Measurements from ENCODE around the gene PEAK3. TPM values are rescaled to one million over a fixed set of nuclear protein-coding genes. Genes with fewer than 3 reads are reported as not detected.

Gene PEAK3
- polyA plus RNA-seq, 3 donors = 2.4 to 6.3 (median 2.9) TPM

DNA sequence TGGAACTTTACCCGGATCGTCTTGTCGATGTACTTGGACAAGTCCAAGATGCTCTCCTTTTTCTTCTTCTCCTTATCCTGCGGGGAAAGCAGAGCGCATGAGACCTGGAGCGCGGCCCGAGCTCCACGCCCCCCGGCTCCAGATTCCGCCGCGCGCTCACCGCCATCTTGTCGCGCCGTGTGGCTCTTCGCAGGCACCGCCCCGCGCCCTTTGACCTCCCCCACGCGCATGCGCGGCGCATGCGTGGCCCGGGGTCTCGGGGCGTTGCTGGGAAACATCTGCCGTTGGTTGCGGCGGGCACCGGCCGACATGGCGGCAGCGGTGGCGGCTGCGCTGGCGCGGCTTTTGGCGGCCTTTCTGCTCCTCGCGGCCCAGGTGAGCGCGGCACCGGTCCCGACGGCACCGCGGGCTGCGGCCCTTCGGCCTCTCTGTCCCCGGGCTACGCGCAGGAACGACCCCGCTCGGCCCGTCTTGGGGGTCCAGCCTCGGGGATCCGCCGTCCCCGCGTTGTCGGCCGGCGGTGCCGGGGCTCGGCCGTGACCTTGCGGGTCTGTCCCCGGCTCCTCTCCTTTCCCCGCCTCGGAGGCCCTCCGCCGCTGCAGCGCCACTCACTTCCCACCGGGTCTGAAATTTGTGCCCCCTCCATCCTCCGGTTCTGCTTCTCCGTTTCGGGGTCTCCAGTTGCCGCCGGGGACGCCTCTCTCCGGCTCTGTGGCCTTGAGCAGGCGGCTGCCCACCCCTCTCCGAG lies 46.6 kb upstream of the PEAK3 start, which contains the start of the genes LSM7 and SPPL2B:
Gene LSM7 (minus strand): TSS at position 186 of the 748 bp plus-strand sequence. CDS start 20 bp downstream, at position 166.
Gene SPPL2B (plus strand): TSS at position 284 of the 748 bp plus-strand sequence. CDS start 26 bp downstream, at position 310.
- Mint-ChIP-seq H3K9me3 (peaks cover 0 to 2% (median 0%) of the 10 kb centered on the region in 7 donors), H3K27ac (peak within 1 kb of the TSS; percentile 98 to 99 (median 99)), H3K4me1 (peaks cover 65% of the 10 kb centered on the region), H3K27me3 (ENCODE audit: low read depth in 3 of 3) (peaks cover 0 to 10% (median 3%) of the 10 kb centered on the region in 3 donors), H3K4me3 (peak within 1 kb of the TSS; percentile 100), H3K36me3 (peaks cover 18 to 32% of the 10 kb centered on the region in 2 donors)
- WGBS (ENCODE audit: insufficient coverage) = under 1% methylated on average over 87 of the region's 89 CpGs
- Histone ChIP-seq H3K79me2 (ENCODE audit: insufficient read depth, low read length) (peaks cover 76% of the 10 kb centered on the region), H3K4me2 (replicated peaks; ENCODE audit: extremely low read depth, low read length, poor library complexity, severe bottlenecking) (peak within 1 kb of the TSS; percentile 99), H3K4me3 (replicated peaks in 1 of 3; ENCODE audit: low read depth in 2 of 3, low read length in 3 of 3) (peak within 1 kb of the TSS; percentile 82 to 97 (median 92)), H4K20me1 (ENCODE audit: insufficient read depth, low read length) (peaks cover 29% of the 10 kb centered on the region), H2AFZ (ENCODE audit: insufficient read depth, low read depth, low read length, poor library complexity, severe bottlenecking) (peak within 1 kb of the TSS; percentile 98), H3K27ac (ENCODE audit: low read depth in 1 of 2, low read length in 2 of 2) (peak within 1 kb of the TSS; percentile 75 to 80), H3K9ac (ENCODE audit: insufficient read depth, low read length, poor library complexity, severe bottlenecking) (peak within 1 kb of the TSS; percentile 83), H3K9me3 (replicated peaks in 1 of 2; ENCODE audit: control insufficient read depth in 1 of 2, insufficient read depth in 1 of 2, low read length in 2 of 2) (no peaks in the 10 kb centered on the region), H3K36me3 (replicated peaks in 1 of 2; ENCODE audit: control insufficient read depth in 1 of 2, insufficient read depth in 2 of 2, low read length in 2 of 2) (peaks cover 19 to 24% of the 10 kb centered on the region in 2 donors), H3K27me3 (ENCODE audit: control insufficient read depth in 2 of 2, insufficient read depth in 2 of 2, low read length in 2 of 2) (no peaks in the 10 kb centered on the region), H3K4me1 (ENCODE audit: control insufficient read depth in 1 of 2, insufficient read depth in 2 of 2, low read length in 2 of 2) (peaks cover 34 to 50% of the 10 kb centered on the region in 2 donors)
- TF ChIP-seq, protein P1, sequence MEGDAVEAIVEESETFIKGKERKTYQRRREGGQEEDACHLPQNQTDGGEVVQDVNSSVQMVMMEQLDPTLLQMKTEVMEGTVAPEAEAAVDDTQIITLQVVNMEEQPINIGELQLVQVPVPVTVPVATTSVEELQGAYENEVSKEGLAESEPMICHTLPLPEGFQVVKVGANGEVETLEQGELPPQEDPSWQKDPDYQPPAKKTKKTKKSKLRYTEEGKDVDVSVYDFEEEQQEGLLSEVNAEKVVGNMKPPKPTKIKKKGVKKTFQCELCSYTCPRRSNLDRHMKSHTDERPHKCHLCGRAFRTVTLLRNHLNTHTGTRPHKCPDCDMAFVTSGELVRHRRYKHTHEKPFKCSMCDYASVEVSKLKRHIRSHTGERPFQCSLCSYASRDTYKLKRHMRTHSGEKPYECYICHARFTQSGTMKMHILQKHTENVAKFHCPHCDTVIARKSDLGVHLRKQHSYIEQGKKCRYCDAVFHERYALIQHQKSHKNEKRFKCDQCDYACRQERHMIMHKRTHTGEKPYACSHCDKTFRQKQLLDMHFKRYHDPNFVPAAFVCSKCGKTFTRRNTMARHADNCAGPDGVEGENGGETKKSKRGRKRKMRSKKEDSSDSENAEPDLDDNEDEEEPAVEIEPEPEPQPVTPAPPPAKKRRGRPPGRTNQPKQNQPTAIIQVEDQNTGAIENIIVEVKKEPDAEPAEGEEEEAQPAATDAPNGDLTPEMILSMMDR (IDR thresholded peaks at IDR 0.05) = no peak
- intact Hi-C loops (cut with micrococcal nuclease) = loop anchor here in 1 of 2 donors (5.0 kb wide), 3 partner anchors 56 to 91 kb away; partner anchors contain the start of genes PLEKHJ1 and SF3A2
- DNase-seq = peak; percentile 82 to 90 (median 89)

DNA sequence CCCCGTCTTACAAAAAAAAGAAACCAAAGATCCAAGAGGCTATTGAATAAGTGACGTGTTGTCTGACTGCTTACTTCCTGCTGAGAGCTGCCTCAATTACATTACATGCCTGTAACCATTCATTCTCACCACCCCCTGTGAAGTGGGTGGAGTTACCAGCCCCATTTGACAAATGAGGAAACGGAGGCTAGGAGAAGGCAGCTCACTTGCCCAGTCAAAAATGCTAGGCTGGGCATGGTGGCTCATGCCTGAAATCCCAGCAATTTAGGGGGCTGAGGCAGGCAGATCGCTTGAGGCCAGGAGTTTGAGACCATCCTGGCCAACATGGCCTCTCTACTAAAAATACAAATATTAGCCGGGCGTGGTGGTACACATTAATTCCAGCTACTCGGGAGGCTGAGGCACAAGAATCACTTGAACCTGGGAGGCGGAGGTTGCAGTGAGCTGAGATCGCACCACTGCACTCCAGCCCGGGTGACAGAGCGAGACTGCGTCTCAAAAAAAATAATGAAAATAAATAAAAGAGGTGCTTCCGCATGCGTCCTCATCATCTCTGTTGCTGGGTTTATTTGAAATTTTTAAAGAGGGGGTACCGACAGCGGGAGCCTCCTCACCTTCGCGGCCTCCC lies 45.9 kb upstream of the PEAK3 start:
- H3K9ac ChIP-seq (ENCODE audit: insufficient read depth, low read length, poor library complexity, severe bottlenecking) = peak overlapping the region; percentile 83
- intact Hi-C loops (cut with micrococcal nuclease) = loop anchor here in 1 of 2 donors (5.0 kb wide), 3 partner anchors 56 to 91 kb away; partner anchors contain the start of genes PLEKHJ1 and SF3A2
- peaks cover 74% of the 10 kb centered on the region for H3K79me2 ChIP-seq (ENCODE audit: insufficient read depth, low read length)
- Mint-ChIP-seq H3K27me3 (ENCODE audit: low read depth in 3 of 3) (peaks cover 0 to 10% (median 3%) of the 10 kb centered on the region in 3 donors), H3K4me3 (peak overlapping the region; percentile 100), H3K36me3 (peaks cover 23 to 38% of the 10 kb centered on the region in 2 donors), H3K4me1 (peaks cover 59% of the 10 kb centered on the region), H3K27ac (peak overlapping the region; percentile 98 to 99 (median 99)), H3K9me3 (peaks cover 0 to 2% (median 0%) of the 10 kb centered on the region in 7 donors)
- H3K4me1 ChIP-seq (ENCODE audit: control insufficient read depth in 1 of 2, insufficient read depth in 2 of 2, low read length in 2 of 2) = peaks cover 29 to 43% of the 10 kb centered on the region in 2 donors
- no peaks in the 10 kb centered on the region for H3K27me3 ChIP-seq (ENCODE audit: control insufficient read depth in 2 of 2, insufficient read depth in 2 of 2, low read length in 2 of 2)
- H2AFZ ChIP-seq (ENCODE audit: insufficient read depth, low read depth, low read length, poor library complexity, severe bottlenecking) = peak overlapping the region; percentile 98
- no peaks in the 10 kb centered on the region for H3K9me3 ChIP-seq (replicated peaks in 1 of 2; ENCODE audit: control insufficient read depth in 1 of 2, insufficient read depth in 1 of 2, low read length in 2 of 2)
- peak overlapping the region; percentile 99 for H3K4me2 ChIP-seq (replicated peaks; ENCODE audit: extremely low read depth, low read length, poor library complexity, severe bottlenecking)
- peaks cover 23 to 31% of the 10 kb centered on the region in 2 donors for H3K36me3 ChIP-seq (replicated peaks in 1 of 2; ENCODE audit: control insufficient read depth in 1 of 2, insufficient read depth in 2 of 2, low read length in 2 of 2)
- 0% methylated on average over 3 of the region's 18 CpGs for WGBS (ENCODE audit: insufficient coverage)
- peak overlapping the region; percentile 82 to 97 (median 92) for H3K4me3 ChIP-seq (replicated peaks in 1 of 3; ENCODE audit: low read depth in 2 of 3, low read length in 3 of 3)
- DNase-seq = peak; percentile 89 to 95 (median 92)
- H3K27ac ChIP-seq (ENCODE audit: low read depth in 1 of 2, low read length in 2 of 2) = peak overlapping the region; percentile 75 to 80
- TF ChIP-seq, protein P1 (IDR thresholded peaks at IDR 0.05) = no peak
- H4K20me1 ChIP-seq (ENCODE audit: insufficient read depth, low read length) = peaks cover 26% of the 10 kb centered on the region
